ENCODE results near the gene CDHR5. TPM values are rescaled to one million over a fixed set of nuclear protein-coding genes. Genes with fewer than 3 reads are reported as not detected.

The CDHR5 gene
- total and polyA plus RNA-seq, 9 of the 15 experiments (the other 6 are each of a cell fraction or from before 2014, with no cell fraction given), result 0.16 TPM; not detected in 8

- TF ChIP-seq ZBTB11 (CRISPR knock-in tag; IDR thresholded peaks at IDR 0.05), result peak in 2 of 3 experiments; percentile 81 to 96; a peak in 4 of 6 replicates
- TF ChIP-seq ETV1 (tag; conservative IDR thresholded peaks at IDR 0.05; ENCODE audit: low read depth), result peak; percentile 51; the same call in 1 of the 2 replicates
- peak; percentile 93 for TF ChIP-seq NUFIP1 (IDR thresholded peaks at IDR 0.05; ENCODE audit: partially characterized antibody)
- peak; percentile 76 for TF ChIP-seq PCBP1 (IDR thresholded peaks at IDR 0.05; ENCODE audit: low read depth, low read length, poor library complexity, severe bottlenecking)
- no peak for TF ChIP-seq PHTF2 (CRISPR knock-in tag; IDR thresholded peaks at IDR 0.05)
- peak; percentile 33 to 45; a peak in 2 of 4 replicates for TF ChIP-seq SIX5 (IDR thresholded peaks at IDR 0.05; ENCODE audit: borderline replicate concordance in 1 of 2, insufficient read depth in 1 of 2, low read depth in 1 of 2, low read length in 2 of 2)
- peak in 1 of 2 experiments; percentile 72; a peak in 2 of 4 replicates for TF ChIP-seq TRIM24 (IDR thresholded peaks at IDR 0.05)
- no peak for TF ChIP-seq SMAD1 (IDR thresholded peaks at IDR 0.05; ENCODE audit: low read depth, low read length, partially characterized antibody)
- 0 out of 2 replicates have a peak, but pooled peaks have one; percentile 34 for TF ChIP-seq SOX6 (IDR thresholded peaks at IDR 0.05)
- TF ChIP-seq NEUROD1 (IDR thresholded peaks at IDR 0.05; ENCODE audit: borderline replicate concordance, low read depth, low read length, partially characterized antibody), result peak; percentile 55
- no peak for TF ChIP-seq ATF1 (CRISPR knock-in tag; IDR thresholded peaks at IDR 0.05)
- TF ChIP-seq ATF1 (tag; IDR thresholded peaks at IDR 0.05), result peak; percentile 53; the same call in 1 of the 2 replicates
- peak; percentile 7; the same call in 1 of the 2 replicates for TF ChIP-seq PRMT5 (CRISPR knock-in tag; IDR thresholded peaks at IDR 0.05)
- no peak for TF ChIP-seq RBM25 (IDR thresholded peaks at IDR 0.05; ENCODE audit: low read depth, low read length, severe bottlenecking)
- TF ChIP-seq EWSR1 (IDR thresholded peaks at IDR 0.05; ENCODE audit: borderline replicate concordance, low read depth, partially characterized antibody), result no peak
- no peak for TF ChIP-seq ETV6 (IDR thresholded peaks at IDR 0.05; ENCODE audit: borderline replicate concordance in 1 of 2, low read depth in 2 of 2, low read length in 1 of 2)
- TF ChIP-seq ETV6 (CRISPR knock-in tag; IDR thresholded peaks at IDR 0.05; ENCODE audit: borderline replicate concordance), result no peak
- peak in 1 of 2 experiments; percentile 42 for TF ChIP-seq AFF1 (IDR thresholded peaks at IDR 0.05; ENCODE audit: low read depth in 1 of 2, partially characterized antibody in 2 of 2)
- no peak for TF ChIP-seq EP300 (IDR thresholded peaks at IDR 0.05; ENCODE audit: low read length)
- peak; percentile 80; the same call in 1 of the 2 replicates for TF ChIP-seq PHF8 (IDR thresholded peaks at IDR 0.05; ENCODE audit: borderline replicate concordance, low read length)
Observed at GRCh38 chr11:575996-576768, 48.6 kb downstream of the CDHR5 start, which contains the start of gene PHRF1 (continued).
